Mesothelial cell of epicardium (in vitro differentiated cells): ENCODE measurements around the gene NSD1. TPM values are rescaled to one million over a fixed set of nuclear protein-coding genes. Genes with fewer than 3 reads are reported as not detected.

Experiments used
- DNase-seq, 2 experiments: peaks; one replicate each; pipeline ENCODE4 v3.0.0; 2021; ENCODE audit warnings: low spot score in 2 of 2; ENCODE audit not compliant: unreplicated experiment in 2 of 2
- H3K27ac Mint-ChIP-seq: 2 replicates; pipeline ENCODE4 v1.8.0; 2021; ENCODE audit warnings: mixed read lengths
- H3K27me3 Mint-ChIP-seq: 2 replicates; pipeline ENCODE4 v1.8.0; 2021; ENCODE audit warnings: low read depth, mixed read lengths
- H3K36me3 Mint-ChIP-seq: 2 replicates; pipeline ENCODE4 v1.8.0; 2021; ENCODE audit warnings: mixed read lengths
- H3K4me1 Mint-ChIP-seq: 2 replicates; pipeline ENCODE4 v1.8.0; 2021; ENCODE audit warnings: mixed read lengths
- H3K4me3 Mint-ChIP-seq: 2 replicates; pipeline ENCODE4 v1.8.0; 2021; ENCODE audit warnings: mild to moderate bottlenecking, moderate library complexity, mixed read lengths
- H3K9me3 Mint-ChIP-seq: 2 replicates; pipeline ENCODE4 v1.8.0; 2021; ENCODE audit warnings: mixed read lengths
- CTCF ChIP-seq: fragments of 200-600 bp; sonication (generic); IDR thresholded peaks from one replicate; pipeline ENCODE4 v1.5.0; 2021; ENCODE audit warnings: antibody characterized with exemption; ENCODE audit not compliant: unreplicated experiment
- total RNA-seq: library from RNA; stranded (reverse); gene quantifications from 3 replicates; pipeline ENCODE4 v1.2.1, GENCODE V29; 2021

NSD1 gene
- total RNA-seq, 1 donor from 2014 or later = 164 TPM

GRCh38 chr5:177154003-177154643, 20.6 kb downstream of the NSD1 start:
- H3K27ac Mint-ChIP-seq = peak overlapping the region; percentile 73
- TF ChIP-seq CTCF = no peak
- H3K27me3 Mint-ChIP-seq = no peaks in the 10 kb centered on the region
- H3K9me3 Mint-ChIP-seq = no peaks in the 10 kb centered on the region
- no peak for DNase-seq
- peaks cover 7% of the 10 kb centered on the region for H3K36me3 Mint-ChIP-seq
- peaks cover 7% of the 10 kb centered on the region for H3K4me1 Mint-ChIP-seq
- H3K4me3 Mint-ChIP-seq = no peak overlapping the region

- no peak for DNase-seq
- Mint-ChIP-seq H3K27ac (no peak overlapping the region), H3K27me3 (no peaks in the 10 kb centered on the region)
These were observed 28.8 kb downstream of the NSD1 start for GRCh38 chr5:177162379-177162778.

GRCh38 chr5:177163500-177163899, 29.9 kb downstream of the NSD1 start:
- no peak for TF ChIP-seq CTCF
- DNase-seq = no peak
- no peaks in the 10 kb centered on the region for H3K4me1 Mint-ChIP-seq
- no peak overlapping the region for H3K27ac Mint-ChIP-seq
- H3K4me3 Mint-ChIP-seq = no peak overlapping the region
- peaks cover 14% of the 10 kb centered on the region for H3K36me3 Mint-ChIP-seq
- H3K27me3 Mint-ChIP-seq = no peaks in the 10 kb centered on the region
- no peaks in the 10 kb centered on the region for H3K9me3 Mint-ChIP-seq

More at GRCh38 chr5:177162379-177162778, 28.8 kb downstream of the NSD1 start:
- TF ChIP-seq CTCF = no peak
- H3K36me3 Mint-ChIP-seq = peaks cover 14% of the 10 kb centered on the region
- H3K4me1 Mint-ChIP-seq = no peaks in the 10 kb centered on the region
- no peaks in the 10 kb centered on the region for H3K9me3 Mint-ChIP-seq
- H3K4me3 Mint-ChIP-seq = no peak overlapping the region

- H3K4me1 Mint-ChIP-seq = peaks cover 7% of the 10 kb centered on the region
- H3K9me3 Mint-ChIP-seq = no peaks in the 10 kb centered on the region
- peaks cover 21% of the 10 kb centered on the region for H3K36me3 Mint-ChIP-seq
- no peak for DNase-seq
- H3K27ac Mint-ChIP-seq = no peak overlapping the region
- no peak overlapping the region for H3K4me3 Mint-ChIP-seq
- no peak for TF ChIP-seq CTCF
- no peaks in the 10 kb centered on the region for H3K27me3 Mint-ChIP-seq
These were observed 35.7 kb downstream of the NSD1 start for GRCh38 chr5:177169271-177169670.

- H3K4me1 Mint-ChIP-seq = peaks cover 7% of the 10 kb centered on the region
These were observed 38.4 kb downstream of the NSD1 start for GRCh38 chr5:177171961-177172360.

More at GRCh38 chr5:177171961-177172360, 38.4 kb downstream of the NSD1 start:
- H3K27ac Mint-ChIP-seq = peak overlapping the region; percentile 69
- TF ChIP-seq CTCF = no peak
- H3K27me3 Mint-ChIP-seq = no peaks in the 10 kb centered on the region
- DNase-seq = no peak
- no peak overlapping the region for H3K4me3 Mint-ChIP-seq
- no peaks in the 10 kb centered on the region for H3K9me3 Mint-ChIP-seq
- peaks cover 14% of the 10 kb centered on the region for H3K36me3 Mint-ChIP-seq
